Cardiac septum (tissue), 1 donor: ENCODE data around the gene TPPP3. TPM values are rescaled to one million over a fixed set of nuclear protein-coding genes. Genes with fewer than 3 reads are reported as not detected.

Source experiments
- DNase-seq: peaks from one replicate; pipeline ENCODE4 v3.0.0-alpha.2; 2020; ENCODE audit warnings: low spot score
- intact Hi-C: fragments of 100-400 bp; cut with DNase I; formaldehyde crosslinking; loops from one replicate; pipeline ENCODE4 v1.14.0; 2022
- long read RNA-seq: library from polyadenylated mRNA; unstranded; transcript quantifications from one replicate; pipeline ENCODE4 v2.0.0, GENCODE V29; 2021
- total RNA-seq: library from RNA; stranded (reverse); fragmentation: NEBNext Ultra II Directional; extraction: Animal tissue kit (Norgen Biotek cat#: 25700); gene quantifications from one replicate; pipeline ENCODE4 v1.2.1, GENCODE V29; 2021
- donor health status: DM: no; HTN: no; CAD: no.

The TPPP3 gene
- total RNA-seq, result 9.6 TPM
- long read RNA-seq, partial matches to known transcripts, result 1 of 5 reads
- long read RNA-seq, other reads (novel, unspliced or antisense), result 0 of 5 reads

DNA sequence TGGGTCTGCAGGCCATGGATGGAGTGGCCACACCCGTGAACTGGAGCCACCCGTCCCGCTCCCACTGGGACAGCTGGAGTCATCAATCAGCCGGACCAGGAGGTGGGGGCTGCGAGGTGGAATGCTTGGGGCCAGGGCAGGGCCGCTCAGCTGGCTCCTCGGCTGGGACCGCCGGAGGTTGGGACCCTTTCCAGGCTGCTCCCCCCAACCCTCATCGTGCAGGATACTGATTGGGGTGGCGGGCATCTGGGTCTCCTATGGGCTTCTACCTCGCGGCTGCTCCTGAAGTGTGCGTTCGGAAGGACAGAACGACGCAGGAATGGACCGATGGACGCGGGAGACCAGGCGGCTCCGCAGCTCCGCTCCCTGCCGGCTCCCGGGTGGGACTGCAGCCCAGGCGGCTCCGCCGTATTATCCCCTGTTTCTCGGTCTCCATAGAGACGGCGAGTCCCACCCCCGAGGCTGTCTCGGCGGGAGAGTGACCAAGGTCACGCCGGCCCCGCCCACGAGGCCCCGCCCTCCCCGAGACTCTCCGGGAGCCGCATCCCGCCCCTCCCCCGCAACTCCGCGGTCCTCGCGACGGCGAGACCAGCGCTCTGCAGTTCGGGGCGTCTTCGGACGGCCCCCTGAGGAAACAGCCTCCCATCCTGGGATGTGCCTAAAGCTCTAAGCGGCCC lies at the start of gene TPPP3:
TSS of gene TPPP3 (minus strand) at position 388 of the 677 bp plus-strand sequence. CDS start 2,387 bp downstream, outside the sequence.
- intact Hi-C loops, result no loop called here
- DNase-seq, result peak; percentile 91

DNA sequence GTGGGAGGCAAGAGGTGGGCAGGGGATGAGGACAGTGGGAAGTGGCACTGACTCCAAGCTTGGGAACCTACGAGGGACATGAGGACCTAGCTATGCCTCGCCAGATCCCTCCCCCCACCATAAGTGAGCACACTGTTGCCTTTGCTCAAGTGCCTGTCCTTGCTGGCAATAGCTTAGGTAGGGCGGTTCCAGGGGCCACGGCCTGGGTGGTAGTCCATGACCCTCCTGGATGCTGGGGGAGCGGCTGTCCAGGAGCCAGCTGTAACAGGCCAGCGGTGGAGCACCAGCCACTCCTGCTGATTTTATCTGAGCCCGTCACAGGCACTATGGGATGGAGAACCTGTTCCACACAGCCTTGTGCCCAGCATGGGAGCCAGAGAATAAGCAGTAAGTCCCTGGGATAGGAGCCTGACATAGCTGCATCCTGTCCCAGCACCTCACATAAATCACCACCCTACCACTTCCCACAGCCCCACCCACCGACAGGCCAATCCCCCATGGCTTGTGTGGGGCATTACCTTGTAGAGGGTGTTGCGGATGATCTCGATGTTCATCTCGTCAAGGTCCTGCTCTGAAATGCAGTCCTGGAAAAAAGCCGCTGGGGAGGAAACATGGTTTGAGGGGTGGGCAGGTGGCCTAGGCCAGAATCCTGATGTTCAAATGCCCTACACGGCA lies 49.4 kb upstream of the TPPP3 start:
- DNase-seq, result no peak
- intact Hi-C loops, result no loop called here

DNA sequence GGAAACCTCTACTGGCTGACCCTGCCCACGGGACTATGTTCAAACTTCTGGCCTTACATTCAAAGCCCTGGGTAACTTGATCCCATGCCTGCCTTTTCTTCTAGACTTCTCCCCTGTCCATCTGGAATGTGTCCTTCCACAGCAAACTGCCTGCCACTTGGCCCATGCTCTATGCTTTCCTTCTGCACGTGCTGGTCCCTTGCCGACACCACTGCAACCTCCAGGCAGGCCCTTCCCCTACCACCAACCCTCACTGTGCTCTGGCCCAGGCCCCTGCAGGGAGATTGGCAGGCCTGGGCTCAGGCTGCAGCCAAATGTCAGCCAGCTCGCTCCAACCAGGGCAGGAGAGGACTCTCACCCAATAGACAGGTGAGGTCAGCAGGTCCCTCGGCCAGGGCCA lies 48.6 kb upstream of the TPPP3 start:
- DNase-seq, result no peak
- intact Hi-C loops, result no loop called here

DNA sequence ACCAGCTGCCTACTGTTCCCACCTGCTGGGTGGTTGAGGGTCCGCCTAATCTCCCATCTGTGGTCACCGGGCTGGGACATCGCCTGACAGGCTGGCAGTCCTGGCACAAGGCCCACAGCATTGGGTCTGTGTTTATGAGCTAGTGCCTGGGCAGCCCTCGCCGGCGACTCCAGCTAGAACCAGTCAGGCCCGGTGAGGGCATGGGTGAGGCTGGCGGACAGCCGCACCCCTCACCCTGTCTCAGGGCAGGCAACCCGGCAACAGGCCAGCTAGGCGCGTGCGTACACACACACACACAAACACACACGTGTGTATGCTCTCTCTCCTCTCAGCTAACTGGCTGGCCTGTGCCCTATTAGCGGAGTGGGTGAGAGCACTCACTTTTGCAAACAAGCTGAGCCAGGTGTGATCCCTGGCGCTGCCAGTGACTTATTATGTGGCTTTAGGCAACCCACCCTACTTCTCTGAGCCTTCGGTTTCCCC lies 48.0 kb upstream of the TPPP3 start:
- no peak for DNase-seq
- intact Hi-C loops, result no loop called here

DNA sequence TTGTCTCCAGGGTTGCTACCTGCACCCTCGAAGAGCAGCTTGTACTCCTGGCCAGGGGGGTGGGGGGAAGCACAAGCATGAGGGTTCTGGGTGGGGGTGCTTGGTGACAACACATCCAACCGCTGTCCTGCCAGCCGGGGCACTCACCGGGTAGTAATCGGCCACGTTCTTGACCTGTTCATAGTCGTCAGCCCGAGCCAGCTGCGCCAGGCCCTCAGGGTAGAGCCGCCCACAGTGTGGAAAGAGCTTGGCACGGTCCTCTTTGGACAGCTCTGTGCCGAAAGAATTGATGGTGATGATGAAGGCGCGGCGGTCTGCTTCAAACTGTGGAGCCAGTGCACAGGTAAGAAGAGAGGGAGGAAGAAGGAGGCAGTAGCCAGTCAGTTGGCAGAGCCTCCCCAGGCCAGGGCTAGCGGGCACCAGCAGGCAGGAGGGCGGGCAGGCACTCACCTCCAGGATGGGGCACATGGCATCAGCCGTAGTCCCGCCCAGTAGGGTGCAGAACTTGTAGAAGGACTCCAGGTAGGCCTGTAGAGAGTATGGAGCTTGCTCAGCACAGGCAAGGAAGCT lies 45.6 kb upstream of the TPPP3 start:
- no peak for DNase-seq
- intact Hi-C loops, result no loop called here

DNA sequence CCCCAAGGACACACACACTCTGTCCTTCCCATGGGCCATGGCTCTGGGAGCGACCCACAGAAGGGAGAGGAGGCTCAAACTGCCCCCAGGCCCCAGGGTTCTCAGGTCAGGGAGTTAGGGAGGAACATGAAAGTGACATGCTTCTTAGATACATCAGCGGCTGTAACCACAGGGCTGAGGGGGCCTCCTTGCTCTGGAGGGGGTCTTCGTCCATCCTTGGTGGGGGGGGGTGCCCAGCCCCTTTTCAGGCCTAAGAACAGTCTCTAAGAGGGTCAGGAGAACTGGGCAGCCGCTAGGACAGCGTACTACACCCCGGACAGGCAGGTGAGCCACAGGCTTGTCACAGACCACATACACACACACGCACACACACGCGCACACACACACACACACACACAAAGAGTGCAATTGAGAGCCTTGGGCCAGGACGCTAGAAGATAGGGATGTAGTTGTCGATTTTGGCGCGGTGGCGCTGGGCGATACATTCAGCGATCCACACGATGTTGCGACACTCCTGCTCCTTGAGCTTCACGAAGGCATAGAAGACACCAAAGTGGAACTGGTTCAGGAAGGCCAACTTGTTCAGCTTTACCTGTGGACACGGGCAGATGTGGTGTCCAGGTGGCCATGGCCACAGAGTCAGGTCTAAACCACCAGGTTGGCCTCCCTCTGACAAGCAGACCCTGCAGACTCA lies 44.9 kb upstream of the TPPP3 start:
- intact Hi-C loops, result no loop called here
- DNase-seq, result no peak

DNA sequence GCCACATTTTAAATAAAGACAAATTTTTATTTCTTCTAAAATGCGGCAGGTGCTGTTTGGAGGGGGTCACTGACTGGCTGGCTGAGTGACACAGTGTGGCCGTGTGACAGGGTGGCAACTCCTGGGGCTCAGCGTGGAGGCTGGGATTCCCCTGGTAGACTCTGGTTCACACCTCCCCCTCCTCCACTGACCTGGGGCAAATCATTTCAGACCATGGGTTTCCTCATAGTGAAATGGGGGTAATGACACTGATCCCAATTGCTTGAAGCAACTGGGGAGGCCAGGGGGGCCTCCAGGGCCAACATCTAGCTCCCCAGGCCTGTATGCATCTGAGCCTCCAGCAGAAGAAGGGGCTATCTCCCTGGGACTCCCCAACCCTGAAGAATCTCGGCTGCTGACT lies 44.2 kb upstream of the TPPP3 start:
- DNase-seq, result no peak
- intact Hi-C loops, result no loop called here

DNA sequence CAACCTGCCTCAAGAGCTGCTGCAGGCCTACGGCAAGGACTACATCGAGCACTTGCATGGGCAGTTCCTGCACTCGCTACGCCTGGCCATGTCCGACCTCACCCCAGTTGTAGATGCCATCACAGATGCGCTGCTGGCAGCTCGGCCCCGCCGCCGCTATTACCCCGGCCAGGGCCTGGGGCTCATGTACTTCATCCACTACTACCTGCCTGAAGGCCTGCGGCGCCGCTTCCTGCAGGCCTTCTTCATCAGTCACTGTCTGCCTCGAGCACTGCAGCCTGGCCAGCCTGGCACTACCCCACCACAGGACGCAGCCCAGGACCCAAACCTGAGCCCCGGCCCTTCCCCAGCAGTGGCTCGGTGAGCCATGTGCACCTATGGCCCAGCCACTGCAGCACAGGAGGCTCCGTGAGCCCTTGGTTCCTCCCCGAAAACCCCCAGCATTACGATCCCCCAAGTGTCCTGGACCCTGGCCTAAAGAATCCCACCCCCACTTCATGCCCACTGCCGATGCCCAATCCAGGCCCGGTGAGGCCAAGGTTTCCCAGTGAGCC lies 43.4 kb upstream of the TPPP3 start:
- DNase-seq, result no peak

DNA sequence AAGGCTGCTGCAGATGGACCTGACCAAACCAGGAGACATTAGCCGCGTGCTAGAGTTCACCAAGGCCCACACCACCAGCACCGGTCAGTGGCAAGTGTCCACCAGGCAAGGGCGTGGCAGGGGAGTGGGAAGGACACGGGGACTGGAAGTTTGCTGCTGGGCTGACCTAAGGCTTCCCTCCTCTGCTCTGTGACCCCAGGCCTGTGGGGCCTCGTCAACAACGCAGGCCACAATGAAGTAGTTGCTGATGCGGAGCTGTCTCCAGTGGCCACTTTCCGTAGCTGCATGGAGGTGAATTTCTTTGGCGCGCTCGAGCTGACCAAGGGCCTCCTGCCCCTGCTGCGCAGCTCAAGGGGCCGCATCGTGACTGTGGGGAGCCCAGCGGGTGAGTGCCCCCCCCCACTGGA lies 42.5 kb upstream of the TPPP3 start:
- intact Hi-C loops, result no loop called here
- no peak for DNase-seq

More for the DNA sequence above, 43.4 kb upstream of the TPPP3 start:
- intact Hi-C loops, result no loop called here

DNA sequence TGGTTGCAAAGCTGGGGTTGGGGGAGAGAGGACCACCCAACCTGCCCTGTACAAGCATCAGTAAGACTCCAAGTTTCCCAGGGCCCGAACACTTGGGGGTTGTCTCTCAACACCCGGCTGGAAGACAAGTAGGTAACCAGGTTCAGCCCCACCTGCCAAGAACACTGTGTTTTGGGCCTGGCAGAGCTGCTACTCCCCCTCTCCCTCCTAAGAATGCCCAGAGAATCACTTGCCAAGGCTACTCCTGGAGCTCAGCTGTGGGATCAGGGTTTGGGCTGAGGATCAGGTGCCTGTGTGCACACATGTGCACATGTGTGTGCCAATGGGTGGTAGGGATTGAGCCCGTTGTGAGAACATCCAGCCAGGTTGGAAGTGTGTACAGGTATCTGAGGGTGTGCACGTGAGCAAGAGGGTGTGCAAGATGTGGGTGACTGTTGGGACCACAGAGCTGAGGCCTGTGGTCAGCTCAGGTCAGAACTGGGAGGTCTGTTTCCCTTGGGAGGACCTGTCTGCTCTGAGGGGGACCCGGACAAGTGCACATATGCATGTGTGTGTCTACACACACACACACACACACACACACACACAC lies 39.9 kb upstream of the TPPP3 start:
- intact Hi-C loops, result no loop called here
- DNase-seq, result no peak

DNA sequence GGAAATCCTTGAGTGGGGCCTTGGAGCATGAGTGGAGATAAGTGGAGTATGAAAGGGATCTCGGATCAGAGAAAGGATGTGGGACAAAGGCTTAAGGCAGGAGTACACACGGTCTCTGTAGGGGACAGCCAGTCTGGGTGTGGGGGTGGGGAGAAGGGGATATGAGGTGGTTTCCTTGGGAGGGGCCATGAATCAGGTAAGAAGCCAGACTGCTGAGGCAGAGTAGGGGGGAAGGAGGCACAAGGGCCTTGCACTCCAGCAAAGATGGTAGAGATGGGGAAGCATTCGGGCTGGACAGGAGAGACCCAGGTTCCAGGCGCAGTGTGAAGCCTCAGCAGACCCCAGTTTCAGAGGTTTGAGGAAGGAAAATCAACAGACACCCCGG lies 39.2 kb upstream of the TPPP3 start:
- no peak for DNase-seq
- intact Hi-C loops, result no loop called here

DNA sequence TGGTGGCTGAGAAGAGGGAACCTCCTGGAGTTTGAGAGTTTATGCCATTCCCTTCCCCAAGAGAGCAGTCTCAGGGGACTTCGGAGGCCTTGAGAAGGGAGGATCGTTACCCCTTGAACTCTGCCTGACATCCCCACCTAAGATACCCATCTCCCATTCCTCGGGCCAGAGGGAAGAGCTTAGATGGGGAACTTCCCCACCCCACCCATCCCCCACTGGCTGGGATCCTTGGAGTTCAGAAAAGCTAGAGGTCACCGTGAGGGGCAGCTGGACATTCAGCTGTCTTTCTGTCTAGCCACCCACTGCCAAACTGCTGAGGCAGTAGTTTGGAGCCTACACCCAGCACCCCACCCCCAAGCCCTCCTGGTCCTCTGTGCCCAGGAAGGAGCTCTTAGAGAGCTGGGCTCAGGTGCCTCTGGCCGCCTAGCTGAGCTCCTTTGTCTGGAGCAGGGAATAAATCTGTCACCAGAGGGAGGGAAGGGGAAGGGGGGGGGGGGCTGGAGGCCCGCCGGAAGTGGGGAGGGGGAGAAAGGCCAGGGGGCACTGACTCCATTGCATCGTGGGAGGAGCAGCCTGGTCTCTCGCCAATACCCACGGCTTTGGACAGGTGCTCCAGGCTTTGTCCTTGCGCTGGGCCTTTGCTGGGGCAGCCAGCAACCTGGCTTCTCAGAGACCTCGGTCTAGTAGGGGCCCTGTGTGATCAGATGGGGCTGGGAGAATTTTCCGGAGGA lies 38.6 kb upstream of the TPPP3 start:
- no peak for DNase-seq
- intact Hi-C loops, result no loop called here

DNA sequence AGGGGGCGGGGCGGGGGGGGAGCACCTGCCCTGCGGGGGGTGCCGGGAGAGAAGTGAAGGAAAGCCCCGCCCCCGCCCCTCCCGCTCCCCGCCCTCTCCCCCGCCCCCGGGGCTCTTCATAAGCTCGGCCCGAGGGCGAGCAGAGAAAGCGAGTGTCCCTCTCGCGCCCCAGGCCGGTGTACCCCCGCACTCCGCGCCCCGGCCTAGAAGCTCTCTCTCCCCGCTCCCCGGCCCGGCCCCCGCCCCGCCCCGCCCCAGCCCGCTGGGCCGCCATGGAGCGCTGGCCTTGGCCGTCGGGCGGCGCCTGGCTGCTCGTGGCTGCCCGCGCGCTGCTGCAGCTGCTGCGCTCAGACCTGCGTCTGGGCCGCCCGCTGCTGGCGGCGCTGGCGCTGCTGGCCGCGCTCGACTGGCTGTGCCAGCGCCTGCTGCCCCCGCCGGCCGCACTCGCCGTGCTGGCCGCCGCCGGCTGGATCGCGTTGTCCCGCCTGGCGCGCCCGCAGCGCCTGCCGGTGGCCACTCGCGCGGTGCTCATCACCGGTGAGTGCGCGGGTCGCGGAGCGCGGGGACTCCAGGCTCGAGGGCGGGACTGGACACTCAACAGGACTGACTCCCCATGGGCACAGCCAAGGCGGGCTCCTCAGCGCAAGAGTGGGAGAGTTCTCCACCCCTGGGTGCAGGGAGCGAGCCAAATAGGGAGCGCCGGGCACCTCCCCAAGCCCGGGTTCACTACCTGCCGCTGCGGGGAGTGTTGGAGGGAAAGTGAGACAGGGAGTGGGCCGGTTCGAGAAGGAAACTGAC lies 37.9 kb upstream of the TPPP3 start, which contains the start of gene HSD11B2:
TSS of gene HSD11B2 (plus strand) at position 145 of the 798 bp plus-strand sequence. CDS start at position 273, 128 bp downstream.
- no peak for DNase-seq
- intact Hi-C loops, result no loop called here

DNA sequence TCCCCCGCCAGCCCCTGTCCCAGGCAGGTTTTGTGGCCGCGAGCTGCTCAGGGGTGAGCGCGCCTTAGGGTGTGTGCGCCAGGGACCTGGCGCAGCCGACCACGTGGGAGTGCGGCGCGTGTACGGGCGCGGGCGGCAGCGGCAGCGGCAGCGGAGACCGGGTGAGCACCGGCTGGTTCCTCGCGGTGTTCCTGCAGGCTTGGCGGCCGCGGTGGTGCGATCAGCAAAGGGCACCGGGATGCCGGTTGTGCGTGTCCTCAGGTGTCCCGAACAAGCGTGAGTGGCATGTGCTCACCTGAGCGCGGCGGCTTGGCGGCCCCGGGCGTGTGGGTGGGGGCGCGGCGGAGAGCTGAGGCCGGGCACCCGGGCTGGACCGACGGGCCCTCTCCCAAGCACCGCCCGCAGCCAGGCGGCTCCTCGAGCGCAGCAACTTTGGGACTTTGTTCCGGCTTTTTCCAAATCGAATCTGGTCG lies 37.2 kb upstream of the TPPP3 start:
- intact Hi-C loops, result no loop called here
- DNase-seq, result no peak

DNA sequence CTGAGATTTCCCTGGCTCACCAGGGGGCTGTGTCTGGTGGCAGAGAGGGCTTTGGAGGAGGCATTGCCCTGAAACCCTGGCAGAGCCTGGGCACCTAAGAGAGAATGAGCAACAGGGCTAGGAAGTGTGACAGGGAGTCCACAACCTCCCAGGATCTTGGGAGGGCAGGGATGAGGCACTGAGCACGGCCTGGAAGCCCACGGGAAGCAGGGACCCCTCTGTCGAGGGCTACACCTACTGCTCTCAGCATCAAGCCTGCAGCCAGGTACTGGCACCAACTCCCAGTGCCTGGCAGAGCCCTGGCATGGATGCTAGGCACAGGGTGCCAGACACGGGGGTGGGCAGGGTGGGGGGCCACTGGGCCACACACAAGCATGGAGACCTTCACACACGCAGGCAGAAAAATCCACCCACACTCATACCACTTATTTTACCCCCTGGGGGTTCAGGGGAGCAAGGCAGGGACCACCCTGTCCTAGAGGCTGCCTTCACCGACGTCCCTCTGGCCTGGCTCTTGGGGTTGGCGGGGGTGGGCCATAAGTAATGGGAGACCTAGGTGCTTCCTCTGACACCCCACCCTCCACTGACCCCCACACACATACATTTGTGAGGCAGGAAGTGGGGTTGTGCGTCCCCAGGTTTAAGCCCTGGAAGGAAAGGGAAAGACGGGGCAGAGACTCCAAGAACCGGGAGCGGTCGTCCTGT lies 36.7 kb upstream of the TPPP3 start:
- no peak for DNase-seq
- intact Hi-C loops, result loop anchor here (5.0 kb wide), 1 partner anchor 37 kb away; no protein-coding TSS in a partner anchor

DNA sequence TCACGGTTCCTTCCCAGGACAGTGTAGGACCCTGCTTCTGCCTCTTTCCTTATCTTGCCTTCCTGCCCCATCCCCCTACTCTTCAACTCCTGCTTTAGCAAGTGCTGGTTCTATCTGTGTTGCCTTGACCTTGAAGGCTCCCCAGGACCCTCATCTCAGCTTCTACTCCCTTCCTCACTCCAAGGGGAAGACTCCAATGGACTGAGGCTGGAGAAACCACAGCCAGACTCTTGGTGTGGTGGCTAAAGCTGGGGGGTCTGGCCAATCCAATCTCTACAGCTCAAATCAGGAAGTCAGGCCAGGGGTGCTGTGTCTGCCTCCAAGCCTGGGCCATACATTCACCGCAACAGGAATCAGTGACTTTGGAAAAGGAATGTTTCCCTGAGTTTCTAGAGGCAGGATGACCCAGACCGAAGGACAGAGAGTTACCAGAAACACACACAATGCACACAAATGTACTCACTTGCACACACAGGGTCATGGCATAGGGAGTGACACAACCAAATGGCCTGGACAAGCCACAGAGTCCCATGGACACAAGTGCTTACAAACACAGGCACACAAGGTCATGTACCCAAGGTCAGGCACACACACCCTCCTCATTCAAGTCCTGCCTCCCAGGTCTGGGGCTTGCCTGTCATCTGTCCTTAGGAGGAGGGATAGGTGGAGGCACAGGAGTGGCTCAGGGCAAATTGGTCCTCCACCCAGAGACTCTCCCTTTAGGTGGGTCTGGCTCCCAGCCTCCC lies 35.9 kb upstream of the TPPP3 start:
- intact Hi-C loops, result loop anchor here (5.0 kb wide), 1 partner anchor 38 kb away; no protein-coding TSS in a partner anchor
- no peak for DNase-seq
